ENCODE measurements around the gene RELL1. TPM values are rescaled to one million over a fixed set of nuclear protein-coding genes. Genes with fewer than 3 reads are reported as not detected.

The RELL1 gene
- total RNA-seq = 10 to 100 TPM; 24.4 to 48.2 TPM

DNA sequence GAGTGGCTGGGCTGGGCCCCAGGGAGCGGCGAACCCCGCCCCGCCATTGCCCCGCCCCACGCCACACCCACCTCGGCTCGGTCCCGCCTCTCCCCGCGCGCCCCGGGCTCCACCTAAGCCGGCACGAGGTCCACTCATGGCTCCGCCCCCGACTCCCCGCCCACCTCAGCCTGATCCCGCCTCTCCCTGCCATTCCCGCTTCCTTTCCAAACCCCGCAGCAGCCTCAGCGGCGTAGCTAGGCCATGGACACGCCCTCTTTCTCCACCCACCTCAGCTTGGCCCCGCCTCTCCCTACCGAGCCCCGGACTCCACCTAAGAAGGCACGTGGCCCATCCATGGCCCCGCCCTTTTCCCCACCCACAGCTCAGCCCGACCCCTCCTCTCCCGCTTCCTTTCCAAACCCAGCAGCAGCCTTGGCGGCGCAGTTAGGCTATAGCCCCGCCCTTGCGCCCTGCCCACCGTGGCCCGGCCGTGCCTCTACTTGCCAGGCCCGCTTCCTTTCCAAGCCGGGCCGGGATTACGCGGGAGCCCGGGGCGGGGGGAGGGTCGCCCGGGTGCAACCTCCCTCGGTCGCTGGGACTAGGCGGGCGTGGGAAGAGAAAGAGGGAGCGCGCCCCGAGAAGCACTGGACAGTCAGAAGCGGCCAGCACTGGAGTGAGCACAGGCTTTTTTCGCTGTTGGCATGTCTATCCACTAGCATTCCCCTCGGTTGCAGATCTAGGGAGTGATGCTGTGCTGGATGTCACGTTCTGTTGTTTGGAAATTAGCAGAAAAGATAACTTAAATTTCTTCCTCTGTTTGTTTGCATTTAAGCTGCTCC lies at the start of gene RELL1:
TSS of gene RELL1 (minus strand) at position 4 of the 821 bp plus-strand sequence. CDS start 89 bp downstream, outside the sequence.
- peak within 1 kb of the TSS; percentile 85 to 91 for H3K9ac ChIP-seq (ENCODE audit: low read depth in 2 of 2, low read length in 2 of 2)
- H3K36me3 ChIP-seq = no peaks in the 10 kb centered on the region
- H3K27me3 ChIP-seq = no peaks in the 10 kb centered on the region
- TF ChIP-seq, protein P1, sequence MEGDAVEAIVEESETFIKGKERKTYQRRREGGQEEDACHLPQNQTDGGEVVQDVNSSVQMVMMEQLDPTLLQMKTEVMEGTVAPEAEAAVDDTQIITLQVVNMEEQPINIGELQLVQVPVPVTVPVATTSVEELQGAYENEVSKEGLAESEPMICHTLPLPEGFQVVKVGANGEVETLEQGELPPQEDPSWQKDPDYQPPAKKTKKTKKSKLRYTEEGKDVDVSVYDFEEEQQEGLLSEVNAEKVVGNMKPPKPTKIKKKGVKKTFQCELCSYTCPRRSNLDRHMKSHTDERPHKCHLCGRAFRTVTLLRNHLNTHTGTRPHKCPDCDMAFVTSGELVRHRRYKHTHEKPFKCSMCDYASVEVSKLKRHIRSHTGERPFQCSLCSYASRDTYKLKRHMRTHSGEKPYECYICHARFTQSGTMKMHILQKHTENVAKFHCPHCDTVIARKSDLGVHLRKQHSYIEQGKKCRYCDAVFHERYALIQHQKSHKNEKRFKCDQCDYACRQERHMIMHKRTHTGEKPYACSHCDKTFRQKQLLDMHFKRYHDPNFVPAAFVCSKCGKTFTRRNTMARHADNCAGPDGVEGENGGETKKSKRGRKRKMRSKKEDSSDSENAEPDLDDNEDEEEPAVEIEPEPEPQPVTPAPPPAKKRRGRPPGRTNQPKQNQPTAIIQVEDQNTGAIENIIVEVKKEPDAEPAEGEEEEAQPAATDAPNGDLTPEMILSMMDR (IDR thresholded peaks at IDR 0.05) = no peak
- intact Hi-C loops (cut with DNase I) = no loop called here
- peaks cover 10% of the 10 kb centered on the region for H3K4me1 ChIP-seq
- peak; percentile 100 for DNase-seq
- no peaks in the 10 kb centered on the region for H3K9me3 ChIP-seq
- peak within 1 kb of the TSS; percentile 72 for H3K4me3 ChIP-seq
- H3K27ac ChIP-seq = peak within 1 kb of the TSS; percentile 84

- DNase-seq = no peak
- H3K4me3 ChIP-seq = no peak overlapping the region
- H3K9me3 ChIP-seq = no peaks in the 10 kb centered on the region
- H3K27me3 ChIP-seq = no peaks in the 10 kb centered on the region
- H3K27ac ChIP-seq = no peak overlapping the region
- intact Hi-C loops (cut with DNase I) = no loop called here
- TF ChIP-seq, protein P1 (IDR thresholded peaks at IDR 0.05) = no peak
- no peak overlapping the region for H3K9ac ChIP-seq (ENCODE audit: low read depth in 2 of 2, low read length in 2 of 2)
- H3K36me3 ChIP-seq = no peaks in the 10 kb centered on the region
- no peaks in the 10 kb centered on the region for H3K4me1 ChIP-seq
These were observed 49.4 kb upstream of the RELL1 start for GRCh38 chr4:37735578-37735977.

DNA sequence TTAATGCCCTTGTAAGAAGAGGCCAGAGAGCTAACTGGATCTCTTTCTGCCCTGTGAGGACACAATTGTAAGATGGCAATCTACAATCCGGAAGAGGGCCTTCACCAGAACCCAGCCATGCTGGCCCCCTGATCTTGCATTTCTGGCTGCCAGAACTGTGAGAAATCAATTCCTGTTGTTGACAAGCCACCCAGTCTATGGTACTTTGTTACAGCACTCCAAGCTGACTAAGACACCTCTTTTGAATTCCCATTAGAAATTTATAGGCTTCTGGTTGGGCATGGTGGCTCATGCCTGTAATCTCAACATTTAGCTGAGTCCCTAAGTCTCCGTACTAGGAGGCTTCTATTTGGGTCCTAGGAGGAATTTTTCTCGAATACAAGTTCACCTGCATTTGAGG lies 48.8 kb upstream of the RELL1 start:
- TF ChIP-seq, protein P1 (IDR thresholded peaks at IDR 0.05) = no peak
- H3K9ac ChIP-seq (ENCODE audit: low read depth in 2 of 2, low read length in 2 of 2) = no peak overlapping the region
- H3K27ac ChIP-seq = no peak overlapping the region
- intact Hi-C loops (cut with DNase I) = no loop called here
- no peaks in the 10 kb centered on the region for H3K9me3 ChIP-seq
- no peaks in the 10 kb centered on the region for H3K36me3 ChIP-seq
- H3K4me3 ChIP-seq = no peak overlapping the region
- DNase-seq = no peak
- H3K27me3 ChIP-seq = no peaks in the 10 kb centered on the region
- H3K4me1 ChIP-seq = no peaks in the 10 kb centered on the region

- H3K27ac ChIP-seq = peak overlapping the region; percentile 45
- TF ChIP-seq, protein P1 (IDR thresholded peaks at IDR 0.05) = no peak
- DNase-seq = peak; percentile 25
- H3K4me3 ChIP-seq = no peak overlapping the region
- no peaks in the 10 kb centered on the region for H3K36me3 ChIP-seq
- no peak overlapping the region for H3K9ac ChIP-seq (ENCODE audit: low read depth in 2 of 2, low read length in 2 of 2)
- H3K4me1 ChIP-seq = no peaks in the 10 kb centered on the region
- no peaks in the 10 kb centered on the region for H3K27me3 ChIP-seq
- intact Hi-C loops (cut with DNase I) = no loop called here
- H3K9me3 ChIP-seq = no peaks in the 10 kb centered on the region
These were observed 47.2 kb upstream of the RELL1 start for GRCh38 chr4:37733240-37733867.

DNA sequence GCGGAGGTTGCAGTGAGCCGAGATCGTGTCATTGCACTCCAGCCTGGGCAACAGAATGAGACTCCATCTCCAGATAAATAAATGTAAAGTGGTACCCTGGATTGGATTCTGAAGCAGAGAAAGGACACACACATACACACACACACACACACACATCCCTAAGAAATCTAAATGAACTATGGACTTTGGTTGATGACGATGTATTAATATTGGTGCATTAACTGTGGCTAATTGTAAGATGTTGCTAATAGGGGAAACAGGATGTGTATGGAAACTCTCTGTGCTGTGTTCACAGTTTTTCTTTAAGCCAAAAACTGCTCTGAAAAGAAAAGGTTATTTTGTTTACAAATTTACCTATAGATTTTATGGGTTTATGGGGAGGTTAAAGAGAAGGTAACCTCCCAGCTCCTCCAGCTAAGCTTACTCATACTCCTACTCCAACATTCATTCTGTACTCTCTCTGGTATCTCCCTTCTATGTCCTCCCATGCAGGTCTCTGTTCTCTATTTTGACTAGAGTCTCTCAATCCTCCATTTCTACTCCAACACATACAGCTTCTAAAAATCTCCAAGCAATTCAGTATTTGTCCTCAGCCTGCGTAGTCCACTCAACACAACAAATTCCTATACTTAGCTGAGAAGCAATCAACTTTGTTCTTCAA lies 46.5 kb upstream of the RELL1 start:
- Histone ChIP-seq H3K9me3 (no peaks in the 10 kb centered on the region), H3K27me3 (no peaks in the 10 kb centered on the region), H3K4me3 (no peak overlapping the region), H3K27ac (peak overlapping the region; percentile 30), H3K4me1 (no peaks in the 10 kb centered on the region), H3K36me3 (no peaks in the 10 kb centered on the region), H3K9ac (ENCODE audit: low read depth in 2 of 2, low read length in 2 of 2) (no peak overlapping the region)
- DNase-seq = no peak
- TF ChIP-seq, protein P1 (IDR thresholded peaks at IDR 0.05) = no peak
- intact Hi-C loops (cut with DNase I) = no loop called here
